NOMO-1 treated with dmso at 0.1 percent for 144 hours (cell line): Measurements from ENCODE around the gene TCERG1L.
"Not testable (repeated sequence)": the region's sequence is repeated elsewhere in the genome, so short reads cannot be mapped to it uniquely, and the experiment has no call there.

Source experiments
- DNase-seq: peaks from one replicate; lab custom pipeline; 2025; ENCODE audit not compliant: unreplicated experiment; lab: John Stamatoyannopoulos, UW

TCERG1L gene

GRCh38 chr10:131111471-131112080 is 199.9 kb downstream of the TCERG1L start:
- no peak for DNase-seq

GRCh38 chr10:131111007-131111406 is 200.5 kb downstream of the TCERG1L start:
- no peak for DNase-seq

DNA sequence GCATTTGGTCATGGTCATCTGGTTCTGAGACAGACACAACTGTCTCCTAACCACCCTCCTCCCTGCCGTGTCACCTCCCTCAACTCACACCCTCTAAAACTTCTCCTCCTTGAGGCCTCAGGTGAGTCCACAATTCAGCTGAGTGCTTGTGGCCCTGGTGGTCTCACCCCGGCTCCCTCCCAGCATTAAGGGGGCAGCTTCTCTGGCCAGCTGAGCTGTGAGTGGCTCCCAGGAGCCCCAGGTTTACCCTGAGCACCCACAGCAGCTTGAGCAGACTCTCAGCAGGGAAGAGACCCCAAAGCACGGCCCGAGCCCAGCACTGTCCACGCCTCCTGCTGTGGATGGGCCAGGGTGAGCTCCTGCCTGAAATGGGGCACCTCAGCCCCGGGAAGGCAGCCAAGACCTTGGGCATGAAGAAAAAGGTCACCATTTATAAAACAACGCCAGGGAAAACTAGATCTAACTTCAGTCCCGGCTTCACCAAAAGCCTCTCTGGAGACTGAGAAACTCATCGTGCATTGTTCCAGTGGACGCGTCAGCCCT is 201.2 kb downstream of the TCERG1L start:
- DNase-seq = no peak

DNA sequence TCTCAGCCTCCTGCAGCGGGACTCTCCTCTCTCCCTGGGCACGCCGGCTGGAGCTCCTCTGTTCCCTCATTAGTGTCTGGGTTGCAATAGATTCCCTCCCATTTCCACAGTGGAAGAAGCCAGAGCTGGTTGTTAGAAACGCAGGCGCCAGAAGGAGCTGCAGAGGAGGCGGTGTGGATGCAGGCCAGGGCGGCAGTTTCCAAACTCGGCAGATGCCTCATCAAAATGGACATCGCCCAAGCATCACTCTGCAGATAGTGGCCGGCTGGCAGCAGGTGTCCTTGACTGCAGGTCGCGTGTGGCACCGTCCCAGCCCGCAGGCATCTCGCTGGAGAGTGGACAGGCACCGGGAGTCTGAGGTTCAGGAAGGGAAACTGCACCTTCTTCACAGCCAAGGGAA is 201.8 kb downstream of the TCERG1L start:
- DNase-seq = no peak

DNA sequence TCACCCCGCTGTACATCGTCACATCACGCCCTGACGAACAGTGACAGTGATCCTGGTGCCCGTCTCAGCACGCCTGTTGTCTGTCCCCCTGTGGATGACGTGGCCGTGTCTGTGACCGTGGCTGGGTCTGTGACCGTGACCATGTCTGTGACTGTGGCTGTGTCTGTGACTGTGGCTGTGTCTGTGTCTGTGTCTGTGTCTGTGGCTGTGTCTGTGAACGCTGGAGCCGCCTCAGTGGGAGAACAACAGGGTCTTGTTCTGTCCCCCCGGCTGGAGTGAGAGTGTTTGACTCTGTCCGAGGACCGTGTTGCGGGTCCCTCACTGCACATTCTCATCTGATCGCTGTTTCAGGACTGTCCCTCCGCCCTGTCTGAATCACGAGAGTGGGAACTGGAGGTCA is 202.2 kb downstream of the TCERG1L start:
- no peak for DNase-seq

DNA sequence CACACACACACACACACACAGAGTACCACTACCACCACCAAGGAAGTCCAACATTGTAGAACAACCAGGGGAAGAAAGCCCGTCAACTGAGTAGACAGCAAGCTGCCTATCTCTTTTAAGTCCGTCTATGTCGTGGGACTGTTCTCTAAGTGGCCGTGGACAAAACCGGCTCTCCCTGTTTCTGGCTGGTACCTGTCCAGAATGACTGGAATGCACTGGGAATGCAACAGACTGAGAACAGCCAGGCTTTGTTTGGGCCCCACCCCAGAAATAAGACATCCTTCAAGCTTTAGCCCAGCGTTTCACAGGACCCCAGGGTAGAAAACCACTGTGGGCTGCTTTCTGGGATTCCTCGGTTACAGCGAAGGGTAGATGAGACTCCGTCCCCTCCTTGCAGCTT is 203.6 kb downstream of the TCERG1L start:
- no peak for DNase-seq

- no peak for DNase-seq
Measured at GRCh38 chr10:131102676-131103075, 208.8 kb downstream of the TCERG1L start.

- DNase-seq = no peak
Measured at GRCh38 chr10:131102147-131102546, 209.4 kb downstream of the TCERG1L start.

GRCh38 chr10:131100418-131101410 is 210.8 kb downstream of the TCERG1L start:
- not testable (repeated sequence) for DNase-seq

DNA sequence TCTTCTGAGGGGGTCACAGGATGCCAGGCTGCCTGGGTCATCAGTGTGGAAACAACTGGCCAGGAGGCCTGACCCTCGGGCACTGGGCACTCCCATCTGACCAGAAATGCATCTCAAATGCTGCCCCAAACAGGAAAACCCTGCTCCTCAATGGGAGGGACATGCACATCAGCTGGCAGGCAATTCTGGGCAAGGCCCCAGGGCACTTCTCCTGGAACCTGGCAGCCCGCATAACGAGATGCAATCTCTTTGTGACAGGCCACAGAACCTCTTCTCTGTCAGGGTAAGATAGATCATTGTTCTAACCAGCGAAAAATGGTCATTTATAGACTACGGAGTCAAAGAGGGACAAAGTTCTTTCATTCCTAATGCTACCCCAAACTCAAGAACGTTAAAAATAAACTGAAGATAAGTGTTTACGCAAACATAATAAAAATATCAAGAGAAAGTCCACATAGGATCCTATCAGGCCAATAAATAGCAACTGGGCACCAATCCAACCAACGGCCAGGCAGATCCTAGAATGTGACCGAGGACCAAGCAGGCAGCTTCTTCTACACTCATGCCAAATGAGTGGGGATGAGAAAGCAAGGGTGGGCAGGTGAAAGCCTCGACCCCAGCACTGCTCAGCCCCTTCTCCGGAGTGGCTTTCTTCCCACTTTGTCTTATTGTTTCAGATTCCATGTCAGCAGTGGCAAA is 212.3 kb downstream of the TCERG1L start:
- DNase-seq = no peak

- DNase-seq = no peak
Measured at GRCh38 chr10:131098416-131098952, 213.0 kb downstream of the TCERG1L start.

- DNase-seq = no peak
Measured at GRCh38 chr10:131096031-131096430, 215.5 kb downstream of the TCERG1L start.

DNA sequence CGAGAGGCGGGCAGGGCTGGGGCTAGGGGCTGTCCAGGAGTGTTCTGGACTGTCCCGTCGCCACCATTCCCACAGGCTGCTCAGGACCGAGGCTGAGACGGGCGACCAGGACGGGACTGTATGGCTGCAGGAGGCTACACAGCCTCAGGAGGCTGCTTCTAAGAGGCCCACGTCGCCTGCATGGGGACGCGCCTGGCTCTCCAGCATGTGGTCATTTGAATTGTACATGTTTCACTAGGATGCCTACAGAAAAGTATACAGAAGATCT is 216.3 kb downstream of the TCERG1L start:
- no peak for DNase-seq

GRCh38 chr10:131094527-131095312 is 216.8 kb downstream of the TCERG1L start:
- no peak for DNase-seq

GRCh38 chr10:131093795-131094366 is 217.6 kb downstream of the TCERG1L start:
- DNase-seq = no peak

- no peak for DNase-seq
Measured at GRCh38 chr10:131093346-131093745, 218.2 kb downstream of the TCERG1L start.

- no peak for DNase-seq
Measured at GRCh38 chr10:131092876-131093275, 218.6 kb downstream of the TCERG1L start.

DNA sequence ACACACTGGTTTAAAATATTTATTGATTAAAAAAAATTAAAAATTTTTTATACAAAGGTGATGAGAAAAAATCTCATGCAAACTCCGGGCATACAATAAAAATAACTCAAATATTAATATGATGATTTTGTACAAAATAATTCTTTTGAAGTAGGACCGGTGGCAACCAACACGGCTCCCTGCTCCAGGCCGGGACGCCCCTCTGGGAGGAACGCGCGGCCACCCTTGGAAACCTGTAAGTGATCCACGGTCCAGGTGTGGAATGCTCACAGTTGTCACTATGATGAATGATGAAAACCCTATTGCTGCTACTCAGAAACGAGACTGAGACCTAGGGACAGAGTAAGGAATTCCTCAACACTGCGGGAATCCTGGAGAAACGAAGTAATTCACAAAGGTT is 219.1 kb downstream of the TCERG1L start:
- no peak for DNase-seq

- no peak for DNase-seq
Measured at GRCh38 chr10:131091682-131092081, 219.8 kb downstream of the TCERG1L start.
